Measurements from ENCODE around the gene ELK4.

Gene ELK4

GRCh38 chr1:205580140-205580922 lies 51.5 kb downstream of the ELK4 start:
- H3K4me3 ChIP-seq (ENCODE audit: low read depth, low read length): no peak overlapping the region
- TF ChIP-seq CTCF (IDR thresholded peaks at IDR 0.05; ENCODE audit: low read depth, low read length): no peak

- H3K4me3 ChIP-seq (ENCODE audit: low read depth, low read length): no peak overlapping the region
- no peak for TF ChIP-seq CTCF (IDR thresholded peaks at IDR 0.05; ENCODE audit: low read depth, low read length)
Measured at GRCh38 chr1:205579711-205580110, 52.1 kb downstream of the ELK4 start.

- no peak overlapping the region for H3K4me3 ChIP-seq (ENCODE audit: low read depth, low read length)
- no peak for TF ChIP-seq CTCF (IDR thresholded peaks at IDR 0.05; ENCODE audit: low read depth, low read length)
Measured at GRCh38 chr1:205578780-205579571, 52.8 kb downstream of the ELK4 start.

- H3K4me3 ChIP-seq (ENCODE audit: low read depth, low read length): no peak overlapping the region
- no peak for TF ChIP-seq CTCF (IDR thresholded peaks at IDR 0.05; ENCODE audit: low read depth, low read length)
Measured at GRCh38 chr1:205577874-205578658, 53.7 kb downstream of the ELK4 start.

GRCh38 chr1:205576805-205577761 lies 54.7 kb downstream of the ELK4 start:
- H3K4me3 ChIP-seq (ENCODE audit: low read depth, low read length): no peak overlapping the region
- TF ChIP-seq CTCF (IDR thresholded peaks at IDR 0.05; ENCODE audit: low read depth, low read length): no peak

- no peak overlapping the region for H3K4me3 ChIP-seq (ENCODE audit: low read depth, low read length)
- no peak for TF ChIP-seq CTCF (IDR thresholded peaks at IDR 0.05; ENCODE audit: low read depth, low read length)
Measured at GRCh38 chr1:205576011-205576410, 55.8 kb downstream of the ELK4 start.

Measured in WI38 (cell line).